Raji (cell line): ENCODE measurements around the gene KCNQ1OT1.

ENCODE experiments used
- POLR2A ChIP-seq: IDR thresholded peaks from 2 replicates; pipeline ENCODE4 v1.6.1; 2011; ENCODE audit warnings: low read depth, low read length, control low read depth; ENCODE audit not compliant: insufficient read depth

Gene KCNQ1OT1

DNA sequence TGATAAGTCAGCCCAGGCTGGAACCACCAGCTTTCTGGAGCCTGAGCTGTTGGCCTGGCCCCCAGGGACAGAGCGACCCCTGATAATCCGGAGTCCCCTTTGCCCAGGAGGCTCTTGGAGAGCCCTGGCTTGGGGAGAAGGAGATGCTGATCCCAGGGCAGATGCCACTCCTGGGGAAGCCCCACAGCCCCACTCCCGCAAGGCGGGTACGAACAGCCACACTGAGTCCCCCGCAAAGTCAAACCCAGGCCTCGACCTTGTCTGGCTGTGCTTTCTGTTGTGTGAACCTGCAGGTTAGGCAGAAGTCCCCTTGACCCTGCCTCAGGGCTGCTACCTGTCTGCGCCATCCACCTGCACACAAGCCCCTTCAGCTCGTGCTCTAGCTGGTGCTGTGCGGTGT is 108.0 kb downstream of the KCNQ1OT1 start:
- no peak for TF ChIP-seq POLR2A

DNA sequence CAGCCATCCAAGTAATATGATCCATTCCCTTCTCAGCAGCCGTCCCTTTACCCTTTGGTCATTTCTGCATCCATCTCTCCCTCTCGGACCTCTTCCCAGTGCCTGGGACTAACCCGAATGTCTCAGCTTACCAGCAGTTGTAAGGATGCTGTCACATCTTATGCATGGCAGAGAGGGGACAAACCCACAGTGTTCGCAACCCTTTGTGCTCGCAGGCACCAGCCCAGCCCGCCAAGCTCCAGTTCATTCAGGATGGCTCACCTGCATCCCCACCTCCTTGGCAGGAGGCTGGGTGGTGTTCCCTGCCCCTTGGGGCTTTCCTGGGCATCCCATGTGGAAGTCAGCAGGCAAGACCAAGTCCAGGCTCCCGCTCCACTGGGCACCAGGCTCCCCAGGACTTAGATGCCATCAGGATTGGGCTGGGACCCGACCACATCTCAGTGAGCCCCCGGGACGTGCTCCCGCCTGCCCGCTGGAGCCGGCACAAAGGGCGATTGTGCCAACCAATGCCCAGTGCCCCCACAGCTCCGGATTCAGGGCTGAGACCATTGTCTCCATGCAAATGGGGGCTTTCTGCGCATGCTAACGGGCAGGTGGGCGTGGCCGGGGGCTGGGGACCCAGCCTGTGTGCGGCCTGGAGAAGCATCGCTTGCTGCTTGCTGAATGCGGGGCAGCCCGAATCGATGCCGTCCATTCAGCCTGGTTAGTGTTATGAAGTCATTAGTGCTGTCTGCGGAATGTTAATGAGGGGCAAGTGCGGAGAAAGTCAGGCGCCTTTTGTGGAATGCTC is 108.6 kb downstream of the KCNQ1OT1 start:
- no peak for TF ChIP-seq POLR2A

DNA sequence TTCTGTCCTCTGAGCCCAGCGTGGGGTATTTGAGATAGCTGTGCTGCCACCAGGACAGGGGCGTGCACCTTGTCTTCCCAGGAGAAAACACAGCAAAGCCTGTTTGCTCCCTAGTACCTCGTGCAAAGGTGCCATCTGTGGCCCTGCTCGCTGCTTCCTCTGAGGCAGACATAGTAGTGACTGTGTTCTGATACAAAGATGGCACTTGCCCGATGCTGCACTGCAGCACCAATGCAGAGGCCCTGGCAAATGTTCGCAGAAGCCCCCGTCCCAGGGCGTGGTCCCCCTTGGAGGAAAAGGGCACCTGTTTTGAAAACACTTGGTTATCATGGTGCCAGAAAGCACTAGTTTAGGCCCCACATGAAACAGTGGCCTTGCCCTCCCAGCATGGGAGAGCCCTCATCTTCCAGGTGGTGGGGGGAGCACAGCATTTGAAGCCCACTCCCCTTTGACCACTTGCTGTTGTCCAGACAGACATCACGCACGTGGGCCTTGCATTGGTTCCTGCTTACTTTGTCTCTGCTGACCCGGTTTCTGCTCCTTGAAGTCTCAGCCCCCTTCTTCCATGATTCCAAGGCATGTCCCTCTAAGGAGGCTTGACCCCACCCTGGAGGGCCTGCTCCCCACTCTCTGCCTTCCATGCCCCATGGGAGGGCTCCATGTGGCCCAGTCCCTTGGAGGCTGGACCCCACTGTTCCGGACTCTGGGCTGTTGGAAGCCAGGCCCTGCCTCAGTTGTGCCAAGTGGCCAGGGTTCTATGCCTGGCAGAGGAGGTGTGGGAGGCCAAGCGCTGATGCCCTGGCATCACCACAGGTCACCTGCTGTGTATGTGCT is 109.4 kb downstream of the KCNQ1OT1 start:
- TF ChIP-seq POLR2A, result no peak

DNA sequence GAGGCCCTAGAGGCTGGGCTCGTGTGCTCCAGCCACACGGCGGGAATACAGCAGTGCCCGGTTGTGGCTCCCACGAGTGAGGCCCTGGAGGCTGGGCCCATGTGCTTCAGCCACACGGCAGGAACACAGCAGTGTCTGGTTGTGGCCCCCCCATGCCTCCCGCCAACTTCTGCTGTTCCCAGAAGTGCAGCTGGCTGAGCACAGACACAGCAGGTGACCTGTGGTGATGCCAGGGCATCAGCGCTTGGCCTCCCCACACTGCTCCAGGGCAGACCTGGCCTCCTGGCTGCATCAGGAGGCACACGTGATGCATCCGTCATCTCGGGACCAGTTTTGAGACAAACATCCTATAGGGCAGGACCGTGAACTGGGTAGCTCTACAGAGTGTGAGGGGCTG is 110.3 kb downstream of the KCNQ1OT1 start:
- TF ChIP-seq POLR2A, result no peak

DNA sequence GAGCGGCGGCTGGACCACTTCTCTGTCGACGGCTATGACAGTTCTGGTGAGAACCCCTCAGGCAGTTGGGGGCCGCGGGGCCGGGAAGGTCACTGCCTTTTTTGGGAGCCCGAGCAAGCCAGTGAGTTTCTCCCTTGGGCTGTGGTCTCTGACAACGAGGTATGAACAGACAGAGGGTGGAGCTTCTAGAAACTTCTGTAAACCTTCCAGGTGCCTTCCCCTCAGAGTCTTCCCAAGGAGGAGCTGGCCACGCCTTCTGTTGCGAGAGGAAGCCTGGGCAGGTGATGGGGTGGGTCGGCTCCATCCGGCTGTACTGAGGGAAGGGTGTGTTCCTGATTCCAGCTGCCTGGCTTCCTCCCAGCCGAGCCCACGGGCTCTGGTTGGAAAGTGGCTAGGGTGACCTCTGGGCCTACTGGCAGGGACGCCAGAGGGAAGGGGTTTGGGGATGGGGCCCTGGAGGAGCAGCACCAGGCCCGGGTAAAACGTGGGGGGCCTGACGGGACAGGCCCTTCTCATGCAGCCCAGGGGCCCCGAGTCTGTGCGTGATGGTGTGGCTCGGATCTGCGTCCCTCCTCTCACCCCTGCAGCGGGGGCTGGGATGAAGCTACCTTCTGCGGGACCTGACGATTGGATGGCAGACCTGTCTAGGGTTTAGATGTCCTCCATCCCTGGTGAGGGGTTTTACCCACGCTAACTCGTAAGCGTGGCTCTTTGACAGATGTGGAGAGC is 110.8 kb downstream of the KCNQ1OT1 start:
- TF ChIP-seq POLR2A, result no peak

DNA sequence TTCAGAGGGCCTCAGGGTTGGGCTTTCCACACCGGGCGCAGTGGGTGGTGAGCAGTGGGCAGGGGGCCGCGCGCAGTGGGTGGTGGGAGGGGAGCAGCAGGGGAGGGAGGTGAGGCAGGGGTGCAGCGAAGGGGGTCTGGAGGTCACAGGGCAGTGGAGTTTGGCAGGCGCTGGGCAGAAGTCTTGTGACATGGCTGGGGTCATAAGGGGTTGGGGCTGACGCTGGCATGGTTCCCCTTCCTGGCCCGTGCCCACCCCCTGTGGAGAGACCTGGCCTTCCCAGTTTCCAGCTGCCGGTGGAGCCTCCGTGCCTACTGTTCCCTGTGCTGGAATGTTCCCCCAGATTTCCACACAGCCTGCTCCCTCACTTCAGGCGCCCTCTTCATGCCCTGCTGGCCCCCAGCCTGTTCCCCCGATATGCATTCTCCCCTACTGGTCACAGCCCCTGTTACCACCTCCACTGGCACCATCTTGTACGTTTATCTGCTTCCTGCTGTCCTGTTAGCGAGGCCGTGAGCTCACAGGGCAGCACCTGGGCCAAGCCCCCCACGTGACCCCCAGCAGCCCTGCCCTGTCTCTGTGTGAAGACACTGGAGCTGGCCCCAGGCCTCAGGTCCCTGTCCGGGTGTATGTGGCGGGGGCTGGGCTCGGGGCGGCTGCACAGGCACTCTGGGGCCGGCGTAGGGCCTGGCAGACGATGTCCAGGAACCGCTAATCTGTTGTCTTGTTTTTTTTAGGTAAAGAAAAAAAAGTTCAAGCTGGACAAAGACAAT is 111.6 kb downstream of the KCNQ1OT1 start:
- TF ChIP-seq POLR2A, result no peak

DNA sequence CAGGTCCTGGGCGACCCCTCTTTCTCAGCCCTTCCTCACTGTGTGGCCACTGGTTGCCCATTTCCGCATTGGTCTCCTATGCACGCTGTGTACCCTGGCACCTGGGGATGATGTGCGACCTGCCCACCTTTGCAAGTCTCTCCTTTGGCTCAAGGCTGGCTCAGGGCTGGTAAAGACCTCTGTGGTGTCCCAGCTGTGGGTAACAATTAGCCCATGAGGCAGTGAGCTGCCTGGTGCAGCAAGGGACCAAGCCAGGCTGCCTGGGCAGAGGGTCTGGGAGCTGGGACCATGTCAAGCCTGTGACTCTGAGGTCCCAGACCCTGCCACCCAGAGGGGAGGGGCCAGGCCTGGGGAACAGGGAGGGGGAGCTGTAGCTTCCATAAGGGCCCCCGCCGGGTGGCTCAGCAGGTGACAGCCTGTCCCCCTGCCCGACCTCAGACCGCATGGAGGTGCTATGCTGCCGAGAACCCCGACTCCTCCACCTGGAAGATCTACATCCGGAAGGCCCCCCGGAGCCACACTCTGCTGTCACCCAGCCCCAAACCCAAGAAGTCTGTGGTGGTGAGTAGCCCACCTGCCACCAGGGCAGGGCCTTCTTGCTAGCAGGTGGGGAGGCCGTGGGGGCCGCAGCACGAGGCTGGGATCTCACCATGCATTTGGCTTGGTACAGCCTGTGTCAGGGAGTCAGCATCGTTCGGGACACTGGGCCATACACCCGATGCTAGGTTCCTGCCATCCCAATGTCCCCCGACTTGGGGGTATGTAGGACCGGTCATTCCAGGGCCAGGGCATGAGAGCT is 112.5 kb downstream of the KCNQ1OT1 start:
- no peak for TF ChIP-seq POLR2A

DNA sequence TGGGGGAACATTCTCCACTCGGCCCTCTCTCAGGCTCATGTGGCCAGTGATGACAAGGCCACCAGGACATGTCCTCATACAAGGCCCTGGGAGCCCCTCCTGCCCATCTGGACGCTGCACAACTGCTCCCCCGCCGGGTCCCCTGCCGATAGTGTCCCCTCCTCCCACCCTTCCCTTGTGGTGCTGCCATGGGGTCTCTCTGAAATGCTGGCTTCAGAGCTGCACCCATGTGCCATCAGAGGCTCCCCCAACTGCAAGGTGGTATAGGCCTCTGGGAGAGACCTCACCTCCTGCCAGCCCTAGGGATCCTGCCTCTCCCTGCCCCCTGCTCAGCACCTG is 113.0 kb downstream of the KCNQ1OT1 start:
- TF ChIP-seq POLR2A, result no peak

DNA sequence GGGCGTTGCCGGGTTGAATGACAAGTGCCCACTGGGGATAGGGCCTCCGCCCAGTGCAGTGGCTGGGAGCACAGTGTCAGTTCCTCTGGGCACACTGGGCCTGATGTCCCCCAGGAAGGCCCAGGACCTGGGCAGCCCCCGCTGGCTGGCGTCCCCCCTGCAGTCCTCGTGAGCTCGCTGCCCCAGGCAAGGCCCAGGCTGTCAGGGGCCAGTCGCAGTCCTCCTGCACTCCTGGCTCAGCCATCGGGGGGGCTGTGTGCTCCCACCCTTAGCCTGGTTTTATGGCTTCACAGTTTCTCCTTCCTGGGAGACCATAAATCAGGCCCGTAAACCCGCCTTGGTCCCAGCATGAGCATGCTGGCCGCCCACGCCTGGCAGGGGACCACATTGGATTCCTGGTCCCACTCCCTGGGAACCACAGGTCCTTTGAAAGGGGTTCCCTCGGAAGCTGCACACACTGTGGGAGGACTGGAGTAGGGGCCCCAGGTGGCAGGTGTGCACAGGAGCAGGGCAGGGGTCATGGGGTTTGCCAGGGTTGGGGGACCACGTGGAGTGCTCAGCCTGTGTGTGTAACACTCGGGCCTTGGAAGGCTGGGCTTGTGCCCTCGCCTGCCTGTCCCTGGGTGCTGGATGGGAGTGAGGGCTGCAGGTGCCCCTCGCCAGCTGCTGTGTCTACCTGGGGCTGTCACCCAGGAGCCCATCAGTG is 113.6 kb downstream of the KCNQ1OT1 start:
- no peak for TF ChIP-seq POLR2A

DNA sequence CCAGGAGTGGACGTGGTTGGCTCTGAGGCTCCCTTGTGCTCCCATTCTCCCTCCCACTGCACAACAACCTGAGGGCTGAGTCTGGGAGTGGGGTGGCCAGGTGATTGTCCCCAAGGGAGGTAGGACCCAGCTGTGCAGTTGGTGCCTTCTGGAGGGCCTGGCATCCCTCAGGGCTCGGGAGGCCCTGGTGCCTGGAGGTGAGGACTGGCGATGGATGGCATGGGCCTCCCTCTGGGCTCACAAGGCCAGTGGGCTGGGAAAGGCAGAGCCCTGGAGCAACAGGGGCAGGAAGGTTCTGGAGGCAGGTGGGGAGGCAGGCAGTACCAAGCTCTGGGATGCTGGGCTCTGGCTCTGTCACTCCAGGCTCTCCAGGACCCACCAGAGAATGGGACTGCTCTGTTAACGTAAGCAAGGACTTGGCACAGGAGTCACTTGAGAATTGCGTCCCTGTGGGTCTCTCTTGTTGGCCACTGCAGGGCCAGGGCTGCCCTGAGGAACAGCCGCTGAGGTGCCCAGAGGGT is 114.2 kb downstream of the KCNQ1OT1 start:
- no peak for TF ChIP-seq POLR2A

DNA sequence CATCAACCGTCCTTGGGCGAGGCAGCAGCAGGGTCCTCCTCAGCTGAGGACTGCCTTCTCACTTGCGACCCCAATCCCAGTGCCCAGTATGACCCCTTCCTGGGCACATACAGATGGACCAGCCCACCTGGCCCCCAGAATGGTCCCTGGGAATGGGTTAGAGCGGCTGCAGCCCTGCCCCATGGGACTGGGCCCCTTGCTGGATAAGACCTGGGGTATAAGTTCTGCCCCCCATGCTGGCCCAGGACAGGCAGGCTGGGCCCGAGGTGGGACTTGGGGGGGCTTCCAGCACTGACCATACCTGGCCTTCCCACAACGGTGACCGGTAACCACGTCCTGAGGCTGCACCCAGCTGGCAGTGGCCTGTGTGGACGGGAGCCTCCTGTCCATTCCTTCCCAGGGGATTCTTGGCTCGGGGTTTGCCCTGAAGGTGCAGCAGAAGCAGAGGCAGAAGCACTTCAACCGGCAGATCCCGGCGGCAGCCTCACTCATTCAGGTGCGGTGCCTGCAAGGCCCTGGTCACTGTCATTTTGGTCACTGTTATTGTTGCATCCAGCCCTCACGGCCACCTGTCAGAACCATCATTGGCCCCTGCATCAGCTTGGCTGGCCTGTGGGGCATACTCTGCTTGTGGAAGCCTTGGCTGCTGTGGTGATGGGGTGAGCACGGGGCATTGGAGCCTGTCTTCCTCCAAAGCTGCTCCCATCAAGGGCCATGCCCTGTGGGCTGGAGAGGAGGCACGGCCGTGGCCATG is 114.8 kb downstream of the KCNQ1OT1 start:
- no peak for TF ChIP-seq POLR2A

DNA sequence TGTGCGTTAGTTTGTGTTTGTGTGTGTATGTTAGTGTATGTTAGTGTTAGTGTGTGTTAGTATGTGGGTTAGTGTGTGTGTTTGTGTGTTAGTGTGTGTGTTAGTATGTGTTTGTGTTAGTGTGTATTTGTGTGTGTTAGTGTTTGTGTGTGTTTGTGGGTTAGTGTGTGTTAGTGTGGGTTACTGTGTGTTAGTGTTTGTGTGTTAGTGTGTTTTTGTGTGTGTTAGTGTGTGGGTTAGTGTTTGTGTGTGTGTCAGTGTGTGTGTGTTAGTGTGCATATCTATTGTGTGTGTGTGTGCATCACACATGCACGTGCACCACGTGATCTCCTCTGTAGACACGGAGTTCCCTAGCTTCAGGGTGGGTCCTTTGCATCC is 115.4 kb downstream of the KCNQ1OT1 start:
- no peak for TF ChIP-seq POLR2A

DNA sequence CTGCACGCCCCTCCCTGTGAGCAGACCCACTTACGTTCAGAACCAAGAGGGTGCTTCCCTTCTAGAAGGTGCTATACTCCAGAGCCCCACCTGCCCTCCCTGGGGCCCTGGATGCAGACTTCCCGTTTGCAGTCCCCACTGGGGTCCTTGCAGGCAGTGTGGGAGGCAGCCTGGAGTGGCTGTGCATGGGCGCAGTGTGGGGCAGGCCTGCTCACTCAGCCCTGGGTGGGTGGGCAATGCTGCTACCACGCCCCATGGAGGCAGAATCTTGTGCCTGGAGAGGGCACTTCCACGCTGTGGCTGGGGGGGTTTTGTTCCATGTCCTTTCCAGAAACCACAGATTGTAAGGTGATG is 116.2 kb downstream of the KCNQ1OT1 start:
- no peak for TF ChIP-seq POLR2A
